Measurements from ENCODE around the gene BTLA. TPM values are rescaled to one million over a fixed set of nuclear protein-coding genes. Genes with fewer than 3 reads are reported as not detected.
"Not testable (repeated sequence)": the region's sequence is repeated elsewhere in the genome, so short reads cannot be mapped to it uniquely, and the experiment has no call there.

BTLA gene
- total RNA-seq, 1 experiment from 2014 or later, result not detected

DNA sequence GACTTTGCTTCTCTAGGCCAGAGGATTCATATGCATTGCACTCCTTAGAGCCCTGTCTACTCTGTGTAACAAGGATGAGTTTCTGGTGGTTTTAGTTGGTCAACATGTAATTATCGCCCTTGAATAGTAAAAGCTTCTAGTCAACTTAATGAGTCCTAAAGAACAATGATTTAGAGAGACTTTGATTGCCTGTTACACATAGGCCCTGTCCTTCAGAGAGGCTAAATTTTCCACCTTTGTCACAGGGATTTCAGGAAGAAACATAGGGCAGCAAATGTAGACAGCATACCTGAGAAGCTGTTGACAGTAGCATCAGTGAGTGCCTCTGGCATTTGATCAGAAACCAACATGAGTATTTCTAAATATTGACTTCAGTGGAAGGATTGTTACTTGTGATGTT lies 7.1 kb downstream of the BTLA start:
- no peak for DNase-seq (ENCODE audit: extremely low read depth, low read depth)

DNA sequence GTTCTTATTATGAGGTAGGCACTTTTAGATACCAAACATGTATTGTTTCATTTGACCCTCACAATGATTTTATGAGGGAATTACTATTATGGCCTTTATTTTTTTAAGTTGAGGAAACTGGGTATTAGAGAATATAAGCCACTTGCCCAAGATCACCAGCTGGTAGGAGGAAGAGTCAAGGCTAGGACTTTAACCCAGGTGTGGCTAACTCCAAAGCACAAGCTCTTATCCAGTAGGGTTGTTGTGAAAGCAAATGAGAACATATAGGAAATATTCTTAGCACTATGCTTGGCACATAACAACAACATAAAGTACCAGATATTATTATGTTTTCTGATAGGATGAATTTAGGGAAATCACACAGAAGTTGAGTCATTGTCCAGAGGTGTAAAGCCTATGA lies 7.9 kb downstream of the BTLA start:
- DNase-seq (ENCODE audit: extremely low read depth, low read depth), result no peak

DNA sequence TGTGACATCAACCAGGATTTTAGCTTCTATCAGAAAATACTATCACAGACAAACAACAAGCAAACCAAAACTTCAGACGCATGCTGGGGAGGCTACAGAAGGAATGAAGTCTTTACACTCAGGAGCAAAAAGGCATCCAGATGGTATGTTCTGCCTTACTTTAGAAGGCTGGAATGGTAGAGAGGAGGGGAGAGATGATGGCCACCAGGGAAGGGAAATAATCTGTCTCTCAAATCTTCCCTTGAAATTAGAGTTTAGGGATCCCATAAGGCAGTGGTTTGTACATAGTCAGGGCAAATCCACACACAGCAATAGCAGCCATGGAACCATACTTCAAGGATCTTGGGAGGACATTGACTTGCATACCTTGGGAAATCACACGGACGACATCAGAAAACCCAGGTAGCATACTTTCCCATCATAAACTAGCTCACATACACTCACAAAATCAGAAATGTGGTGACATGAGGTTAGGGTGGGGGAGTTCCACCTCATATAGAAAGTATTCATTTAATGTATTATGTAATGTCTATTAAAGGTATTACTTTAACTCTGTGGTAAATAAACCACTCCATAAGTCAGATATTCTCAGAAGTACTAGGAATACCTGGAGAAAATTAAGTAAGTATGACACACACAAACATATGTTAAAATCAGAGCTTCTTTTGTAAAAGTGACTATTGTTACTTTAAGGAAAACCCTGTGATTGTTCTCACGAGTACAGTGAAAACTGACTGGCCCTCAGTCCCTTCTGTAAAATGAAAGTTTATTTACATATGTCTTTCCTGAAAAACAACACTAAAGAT lies 9.4 kb downstream of the BTLA start:
- DNase-seq (ENCODE audit: extremely low read depth, low read depth), result no peak

DNA sequence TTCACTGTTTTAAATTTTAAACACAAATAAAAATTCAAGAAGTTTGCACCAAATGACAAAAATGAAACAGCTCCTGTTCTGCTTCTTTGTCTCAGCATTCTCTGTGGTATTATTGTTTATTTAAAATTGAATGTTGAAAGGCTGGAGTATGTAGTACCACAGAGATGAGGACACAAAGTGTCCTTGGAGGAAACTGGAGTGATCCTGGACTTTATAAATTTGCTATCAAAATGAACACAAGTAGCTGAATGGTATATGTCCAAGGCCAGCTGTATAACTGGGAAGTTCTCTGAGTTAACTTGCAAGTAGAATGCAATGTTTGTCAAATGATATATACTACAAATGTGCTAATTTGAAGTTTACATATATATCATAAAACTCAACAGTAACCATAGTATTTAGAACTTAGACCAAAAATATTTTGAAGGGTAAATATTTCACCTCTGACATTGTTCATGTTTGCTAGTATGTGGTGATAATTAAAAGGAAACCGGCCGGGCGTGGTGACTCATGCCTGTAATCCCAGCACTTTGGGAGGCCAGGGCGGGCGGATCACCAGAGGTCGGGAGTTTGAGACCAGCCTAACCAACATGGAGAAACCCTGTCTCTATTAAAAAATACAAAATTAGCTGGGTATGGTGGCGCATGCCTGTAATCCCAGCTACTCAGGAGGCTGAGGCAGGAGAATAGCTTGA lies 12.3 kb downstream of the BTLA start:
- DNase-seq (ENCODE audit: extremely low read depth, low read depth), result no peak

DNA sequence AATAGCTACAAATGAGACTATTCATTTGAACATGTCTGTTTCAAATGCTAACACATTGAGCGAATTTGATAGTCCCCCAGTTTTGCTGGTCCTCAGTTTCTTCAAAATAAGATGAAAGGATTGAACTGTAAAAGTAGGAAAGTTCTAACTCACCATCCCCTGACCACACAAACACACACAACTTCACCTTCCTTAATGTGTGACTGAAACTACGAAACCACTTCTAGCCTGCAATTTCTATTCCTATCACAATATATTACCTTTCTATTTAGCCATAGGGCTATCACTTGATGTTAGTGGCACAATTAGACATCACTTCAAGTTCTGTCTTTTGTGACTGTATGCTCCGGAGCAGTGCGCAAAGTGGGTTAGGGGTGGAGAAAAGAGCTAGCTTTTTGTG lies 14.9 kb downstream of the BTLA start:
- DNase-seq (ENCODE audit: extremely low read depth, low read depth), result no peak

DNA sequence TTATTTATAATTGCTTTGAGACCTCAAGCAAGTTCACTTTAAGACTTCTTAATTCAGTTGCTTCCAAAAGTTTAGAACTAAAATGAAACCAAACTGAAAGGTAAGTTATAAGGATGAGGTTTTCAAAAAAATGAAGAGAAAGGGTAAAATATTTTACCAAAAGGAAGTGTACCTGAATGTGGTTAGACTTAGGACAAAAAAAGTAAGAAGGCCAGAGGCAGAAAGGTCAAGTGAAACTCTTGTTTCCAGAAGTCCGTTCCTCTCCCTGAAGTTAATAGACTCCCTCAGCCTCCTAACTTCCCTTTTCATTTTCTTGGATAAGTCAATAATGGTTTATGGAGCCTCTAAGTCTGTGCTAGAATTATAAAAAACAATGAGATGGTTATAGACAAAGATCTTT lies 16.6 kb downstream of the BTLA start:
- no peak for DNase-seq (ENCODE audit: extremely low read depth, low read depth)

DNA sequence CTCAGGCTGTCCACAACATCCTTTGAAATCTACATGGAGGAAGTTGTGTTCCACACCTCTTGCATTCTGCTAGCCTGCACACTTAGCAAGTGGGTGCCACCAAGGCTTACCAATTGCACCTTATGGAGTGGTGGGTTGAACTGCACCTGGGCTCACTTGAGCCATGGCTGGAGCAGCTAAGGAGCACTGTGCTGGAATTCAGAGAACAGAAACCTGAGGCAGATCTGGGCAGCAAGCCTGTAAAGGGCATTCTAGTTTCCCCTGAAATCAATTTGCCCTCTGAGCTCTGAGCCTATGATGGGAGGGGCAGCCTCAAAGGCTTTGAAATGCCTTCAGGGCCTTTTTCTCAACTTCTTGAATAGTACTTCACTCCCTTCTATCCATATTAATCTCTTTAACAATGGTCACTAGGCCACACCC lies 18.0 kb downstream of the BTLA start:
- DNase-seq (ENCODE audit: extremely low read depth, low read depth), result no peak

DNA sequence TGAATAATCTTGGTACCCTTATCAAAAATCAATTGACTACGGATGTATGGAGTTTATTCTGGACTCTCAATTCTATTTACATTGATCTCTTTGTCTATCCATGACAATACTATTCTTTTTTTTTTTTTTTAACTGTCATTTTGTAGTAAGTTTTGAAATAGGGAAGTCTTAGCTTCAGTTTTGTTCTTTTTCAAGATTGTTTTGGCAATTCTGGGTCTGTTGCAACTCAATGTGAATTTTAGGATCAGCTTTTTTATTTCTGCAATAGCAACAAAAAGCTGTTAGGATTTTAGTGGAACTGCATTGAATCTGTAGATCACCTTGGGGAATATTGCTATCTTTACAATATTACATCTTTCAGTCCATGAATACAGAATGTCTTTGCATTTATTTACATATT lies 21.4 kb downstream of the BTLA start:
- DNase-seq (ENCODE audit: extremely low read depth, low read depth), result no peak

DNA sequence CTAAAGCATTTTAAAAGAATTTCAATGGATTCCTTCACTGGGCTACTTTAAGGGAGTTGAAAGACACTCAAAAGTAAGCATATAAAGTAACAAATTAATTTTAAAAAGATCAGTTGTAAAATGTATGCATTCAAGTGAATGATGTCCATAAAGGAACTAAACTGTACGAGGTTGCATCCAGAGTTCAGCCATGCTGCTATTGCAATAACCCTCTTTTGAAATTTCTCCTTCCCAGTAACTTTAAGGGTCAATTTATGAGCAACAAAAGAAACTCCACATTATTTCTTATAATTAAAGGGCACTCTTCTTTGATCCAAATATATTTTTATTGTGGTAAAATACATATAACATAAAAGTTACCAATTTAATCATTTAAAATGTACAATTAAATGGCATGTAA lies 22.9 kb downstream of the BTLA start:
- no peak for DNase-seq (ENCODE audit: extremely low read depth, low read depth)

DNA sequence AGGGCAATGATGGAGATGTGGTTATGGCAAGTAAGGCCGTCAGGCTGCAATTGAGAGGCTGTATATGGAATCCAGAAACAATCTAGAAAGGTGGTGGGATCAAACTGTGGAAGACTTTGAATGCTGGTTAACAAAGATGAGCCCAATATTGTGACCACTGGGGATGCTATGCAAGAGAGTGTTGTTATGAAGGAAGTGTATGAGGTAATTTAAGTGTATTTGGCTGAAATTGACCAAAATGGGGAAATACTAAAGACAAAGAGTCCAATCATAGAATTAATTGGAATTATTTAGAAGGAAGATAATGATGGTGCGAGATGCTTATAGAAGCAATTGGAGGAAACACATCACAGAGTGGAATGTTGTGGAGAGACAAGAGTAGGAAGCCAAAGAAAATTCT lies 24.5 kb downstream of the BTLA start:
- DNase-seq (ENCODE audit: extremely low read depth, low read depth), result no peak

DNA sequence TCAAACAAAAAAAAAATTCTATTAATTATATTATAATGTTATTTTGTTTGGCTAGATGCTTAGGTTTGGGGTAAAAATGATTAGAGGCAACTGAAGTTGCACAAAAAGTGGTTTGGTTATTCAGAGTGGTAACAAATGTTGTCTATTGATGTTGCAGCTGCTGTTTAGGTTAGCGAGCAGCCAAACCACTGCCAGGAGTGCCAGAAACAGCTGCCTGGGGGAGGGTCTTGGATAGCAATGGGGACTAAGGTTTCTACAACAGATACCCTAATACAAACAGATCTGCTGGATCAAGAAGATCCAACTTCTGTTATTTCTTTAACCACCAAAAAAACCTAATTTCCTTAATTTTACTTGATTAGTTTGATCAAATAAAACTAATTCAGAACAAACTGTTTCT lies 26.6 kb downstream of the BTLA start:
- DNase-seq (ENCODE audit: extremely low read depth, low read depth), result no peak

DNA sequence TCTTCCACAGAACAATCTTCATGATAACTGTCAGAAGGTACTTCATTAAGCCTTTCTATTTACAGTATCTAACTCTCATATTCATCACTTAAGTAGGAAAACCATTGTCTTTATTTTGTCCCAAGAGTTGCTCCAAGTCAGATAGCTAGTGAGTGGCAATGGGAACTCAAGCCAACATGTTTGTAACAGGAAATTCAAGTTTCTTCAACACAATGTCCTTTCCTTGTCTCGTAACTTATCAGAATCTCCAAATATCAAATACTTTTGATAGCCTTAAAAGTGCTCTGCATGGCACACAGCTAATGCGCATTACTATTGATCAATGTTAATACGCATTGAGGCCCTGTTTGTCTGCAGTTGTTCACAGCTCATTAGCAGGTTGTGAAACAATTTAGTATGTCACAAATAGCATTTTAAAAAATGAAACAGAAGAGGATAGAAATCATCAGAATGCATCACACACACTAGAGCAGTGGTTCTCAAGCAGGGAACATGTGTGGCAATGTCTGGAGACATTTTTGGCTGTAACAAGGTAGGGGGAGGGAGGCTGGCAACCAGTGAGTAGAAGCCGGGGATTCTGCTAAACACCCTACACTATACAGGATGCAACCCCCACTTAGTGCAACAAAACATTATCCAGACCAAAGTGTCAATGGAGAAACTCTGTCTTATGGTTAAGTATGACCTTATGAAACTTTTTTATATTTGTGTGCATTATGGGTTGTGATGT lies 27.5 kb downstream of the BTLA start:
- DNase-seq (ENCODE audit: extremely low read depth, low read depth), result no peak

DNA sequence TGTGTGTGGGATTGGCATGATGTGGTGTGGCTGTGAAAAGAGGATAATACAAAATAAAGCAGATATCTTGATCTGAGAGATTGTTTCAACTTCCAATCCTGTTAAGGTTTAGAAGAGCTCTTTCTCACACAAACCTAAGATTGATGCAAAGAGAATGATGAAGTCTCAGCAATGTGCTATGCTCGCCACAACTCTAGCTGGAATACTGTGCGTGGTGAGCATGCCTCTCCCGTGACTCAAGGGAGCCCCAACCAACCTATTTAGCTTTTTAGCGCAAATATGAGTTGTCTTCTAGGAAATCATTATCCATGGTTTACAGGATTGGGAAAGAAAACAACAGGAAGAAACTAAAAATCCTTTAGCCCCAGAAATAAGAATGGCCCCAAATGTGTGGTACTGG lies 28.5 kb downstream of the BTLA start:
- no peak for DNase-seq (ENCODE audit: extremely low read depth, low read depth)

DNA sequence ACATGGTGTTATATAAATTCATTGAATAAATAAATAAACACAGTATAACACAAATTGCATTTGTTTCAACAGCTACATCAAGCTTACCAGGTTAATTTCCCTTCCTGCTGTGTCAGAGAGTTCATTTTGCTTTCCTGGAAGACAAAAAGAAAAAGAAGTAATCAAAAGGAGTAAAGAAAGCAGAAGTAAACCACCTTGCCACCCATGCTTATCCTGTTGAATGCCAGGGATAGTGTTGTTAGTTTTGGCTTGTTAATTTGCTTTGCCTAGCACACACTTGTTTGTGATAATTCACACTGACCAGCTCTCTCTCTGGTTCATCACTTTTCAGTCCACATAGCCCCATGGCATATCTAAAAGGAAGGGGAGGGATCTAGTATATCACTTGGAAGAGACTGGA lies 29.6 kb downstream of the BTLA start:
- no peak for DNase-seq (ENCODE audit: extremely low read depth, low read depth)

DNA sequence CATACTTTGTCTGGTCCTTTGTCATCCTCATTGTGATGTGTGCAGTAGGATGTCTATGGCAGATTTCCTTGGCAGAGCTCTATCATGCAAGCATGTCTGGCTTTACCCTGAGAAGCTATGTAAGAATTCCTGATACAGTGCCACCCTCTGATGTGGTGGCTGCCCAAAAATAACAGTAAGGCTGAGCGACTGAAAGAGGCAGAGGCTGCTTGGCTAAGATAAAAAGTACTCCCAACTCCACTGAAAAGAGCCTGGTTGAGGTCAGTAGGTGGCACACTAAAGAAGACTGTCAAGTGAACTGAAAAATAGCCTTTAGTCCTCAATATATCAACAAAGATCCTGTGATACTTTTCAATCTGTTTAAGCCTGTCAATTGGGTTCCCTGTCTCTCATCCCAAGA lies 31.7 kb downstream of the BTLA start:
- no peak for DNase-seq (ENCODE audit: extremely low read depth, low read depth)

DNA sequence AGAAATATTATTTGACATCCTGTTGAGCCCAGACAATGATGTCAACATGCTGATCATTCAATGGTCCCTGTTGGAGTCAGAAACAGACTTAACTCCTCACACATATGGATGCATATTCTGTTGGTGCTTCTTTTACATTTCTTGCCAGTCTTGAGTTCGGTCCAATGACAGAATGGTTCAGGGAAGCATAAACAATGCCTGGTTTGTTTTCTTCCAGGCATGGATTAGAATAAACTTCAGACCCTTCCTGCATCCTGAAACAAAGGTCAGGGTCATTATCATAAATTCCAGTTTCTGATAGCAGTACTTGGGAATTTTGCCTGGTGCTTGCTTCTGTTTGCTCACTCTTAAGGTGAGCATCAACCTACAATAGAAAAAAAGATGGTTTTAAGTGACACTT lies 33.3 kb downstream of the BTLA start:
- DNase-seq (ENCODE audit: extremely low read depth, low read depth), result no peak

DNA sequence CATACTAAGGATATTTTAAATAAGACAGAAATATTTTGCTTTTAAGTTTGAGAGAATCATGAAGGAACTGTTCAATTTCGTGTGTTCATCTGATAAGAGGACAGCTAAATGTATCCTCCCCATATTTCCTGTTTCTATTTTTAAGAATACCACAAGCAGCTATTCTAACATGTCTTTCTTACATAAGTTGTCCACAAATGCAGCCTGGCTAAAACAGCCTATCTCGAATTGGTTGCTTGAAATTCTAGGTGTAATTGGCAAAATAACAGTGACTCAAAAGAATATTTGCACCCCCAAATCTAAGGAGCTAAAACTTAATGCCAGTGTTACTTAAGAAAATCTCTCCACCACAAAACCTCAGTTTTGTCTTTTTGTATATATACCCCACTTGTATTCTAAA lies 35.0 kb downstream of the BTLA start:
- DNase-seq (ENCODE audit: extremely low read depth, low read depth), result no peak

DNA sequence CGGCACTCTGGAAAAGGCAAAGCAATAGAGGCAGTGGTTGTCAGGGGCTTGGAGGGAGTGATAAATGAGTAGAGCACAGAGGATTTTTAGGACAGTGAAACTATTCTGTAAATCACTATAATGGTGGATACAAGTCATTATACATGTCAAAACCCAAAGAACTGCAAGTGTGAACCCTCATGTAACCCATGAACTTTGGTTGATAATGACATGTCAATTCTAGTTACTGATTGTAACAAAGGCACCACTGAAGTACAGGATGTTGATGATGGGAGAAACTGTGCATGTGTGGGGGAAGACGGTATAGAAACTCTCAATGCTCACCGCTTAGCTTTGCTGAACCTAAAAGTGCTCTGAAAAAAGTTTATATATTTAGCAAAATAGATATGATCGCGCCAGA lies 36.0 kb downstream of the BTLA start:
- DNase-seq (ENCODE audit: extremely low read depth, low read depth), result no peak

DNA sequence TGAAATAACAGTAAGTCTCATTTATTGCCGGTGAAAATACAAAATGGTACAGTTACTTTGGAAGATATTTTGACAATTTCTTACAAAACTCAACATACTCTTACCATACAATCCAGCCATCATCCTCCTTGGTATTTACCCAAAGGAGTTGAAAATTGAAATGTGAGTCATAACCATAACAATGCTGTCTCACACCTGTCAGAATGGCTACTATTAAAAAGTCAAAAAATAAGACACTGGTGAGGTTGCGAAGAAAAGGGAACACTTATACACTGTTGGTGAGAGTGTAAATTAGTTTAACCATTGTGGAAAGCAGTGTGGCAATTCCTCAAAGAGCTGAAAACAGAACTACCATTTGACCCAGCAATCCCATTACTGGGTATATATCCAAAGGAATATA lies 37.5 kb downstream of the BTLA start:
- not testable (repeated sequence) for DNase-seq (ENCODE audit: extremely low read depth, low read depth)

DNA sequence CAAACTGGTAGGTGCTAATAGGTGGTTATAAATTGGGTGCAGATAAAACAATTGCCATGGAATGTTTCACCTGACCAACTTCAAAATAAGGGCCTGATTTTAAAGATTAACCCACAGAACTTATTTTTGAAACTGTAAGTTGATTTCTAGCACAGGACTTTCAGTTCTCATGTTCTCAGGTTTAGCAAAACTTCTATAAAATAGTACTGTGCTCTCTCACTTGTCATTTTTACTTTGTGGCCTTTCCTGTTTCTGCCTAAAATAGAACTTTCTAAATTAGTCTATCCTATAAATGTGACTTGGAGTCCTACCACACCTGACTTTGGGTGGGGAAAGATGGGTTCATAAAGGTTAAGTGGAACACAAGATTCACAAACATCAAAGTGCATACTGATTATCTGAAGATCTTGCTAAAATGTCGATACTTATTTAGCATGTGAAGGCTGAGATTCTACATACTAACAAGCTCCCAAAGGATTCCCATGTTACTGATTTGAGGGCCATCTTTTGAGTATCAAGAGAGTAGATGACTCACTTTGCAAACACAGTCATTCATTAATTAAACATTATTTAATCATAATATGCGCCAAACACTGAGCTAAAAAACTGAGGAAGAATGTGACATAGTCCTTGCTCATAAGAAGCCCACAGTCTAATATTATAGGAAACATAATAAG lies 38.6 kb downstream of the BTLA start:
- DNase-seq (ENCODE audit: extremely low read depth, low read depth), result no peak

DNA sequence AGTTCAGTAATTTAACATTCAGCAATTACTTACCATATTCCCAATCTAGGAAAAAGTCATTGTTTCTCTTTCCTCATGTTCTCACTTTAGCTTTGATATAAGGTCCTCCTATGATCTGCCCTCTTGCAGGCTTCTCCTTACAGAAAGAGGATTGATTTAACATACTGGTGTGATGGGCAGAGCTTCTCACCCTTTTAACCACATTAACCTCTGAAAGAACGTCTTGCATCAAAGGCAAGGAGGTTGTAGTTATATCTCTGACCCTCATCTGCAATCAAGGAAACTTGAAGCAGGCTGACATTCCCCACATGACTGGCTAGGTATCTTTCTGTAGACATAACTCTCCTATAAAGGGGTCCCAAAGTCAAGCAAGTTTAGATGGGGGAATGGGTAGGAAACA lies 39.5 kb downstream of the BTLA start:
- DNase-seq (ENCODE audit: extremely low read depth, low read depth), result no peak
